H1 (cell line): ENCODE results near the gene MXD4. TPM values are rescaled to one million over a fixed set of nuclear protein-coding genes. Genes with fewer than 3 reads are reported as not detected.

Experiments used
- CTCF ChIA-PET: fragments of 300-600 bp; sonication (Branson Sonifier 250); formaldehyde crosslinking; loops from one replicate; lab custom pipeline; 2021; ENCODE audit not compliant: partially characterized antibody; lab: Charles Lee
- POLR2A ChIA-PET: fragments of 300-600 bp; sonication (Branson Sonifier 250); formaldehyde crosslinking; loops from one replicate; lab custom pipeline; 2021; ENCODE audit warnings: inconsistent platforms; ENCODE audit not compliant: partially characterized antibody; lab: Charles Lee
- DNase-seq, 2 experiments: peaks; one replicate each; pipeline versions ENCODE4 v3.0.0 to v3.0.0-alpha.2; 2010 to 2022; ENCODE audit warnings: low spot score in 2 of 2, low read depth in 1 of 2, mixed read lengths in 1 of 2
- FAIRE-seq: peaks from 2 replicates; lab custom pipeline; 2011; peaks lifted over from hg19 to GRCh38; lab: Jason Lieb, UNC
- H2AFZ ChIP-seq: 2 replicates; pipeline ENCODE4 v1.8.1; 2012; ENCODE audit warnings: low read length, inconsistent platforms
- H2AK5ac ChIP-seq: 2 replicates; pipeline ENCODE4 v1.6.1; 2013; ENCODE audit warnings: low read depth, low read length
- H2BK120ac ChIP-seq: replicated peaks from 2 replicates; pipeline ENCODE3; 2013; ENCODE audit warnings: low read depth, low read length, inconsistent platforms
- H2BK12ac ChIP-seq: 2 replicates; pipeline ENCODE4 v1.6.1; 2013; ENCODE audit warnings: low read depth, low read length
- H2BK15ac ChIP-seq: 2 replicates; pipeline ENCODE4 v1.6.1; 2013; ENCODE audit warnings: low read length
- H2BK20ac ChIP-seq: 2 replicates; pipeline ENCODE4 v1.6.1; 2013; ENCODE audit warnings: low read length
- H2BK5ac ChIP-seq: 2 replicates; pipeline ENCODE4 v1.6.1; 2013; ENCODE audit warnings: low read depth, low read length
- H3K14ac ChIP-seq: 2 replicates; pipeline ENCODE4 v1.6.1; 2013; ENCODE audit warnings: inconsistent platforms; ENCODE audit not compliant: insufficient read length
- H3K18ac ChIP-seq: 2 replicates; pipeline ENCODE4 v1.6.1; 2013; ENCODE audit warnings: low read length; ENCODE audit errors: extremely low read depth
- H3K23ac ChIP-seq: 2 replicates; pipeline ENCODE4 v1.6.1; 2013; ENCODE audit warnings: inconsistent platforms; ENCODE audit not compliant: insufficient read length
- H3K23me2 ChIP-seq: 2 replicates; pipeline ENCODE4 v1.6.1; 2013; ENCODE audit warnings: low read depth, low read length
- H3K27ac ChIP-seq: 2 replicates; pipeline ENCODE4 v1.6.1; 2011; ENCODE audit warnings: low read depth, low read length, inconsistent platforms
- H3K27me3 ChIP-seq, 4 experiments: replicated peaks in 1 of 4; 1 replicate in 1 of 4; 2 replicates in 3 of 4; pipeline versions ENCODE4 v1.6.1 to v1.8.1; 2011 to 2013; ENCODE audit warnings: low read length in 3 of 4, mild to moderate bottlenecking in 3 of 4, inconsistent platforms in 2 of 4, mixed read lengths in 2 of 4, moderate library complexity in 1 of 4; ENCODE audit not compliant: control insufficient read depth in 3 of 4, insufficient read depth in 3 of 4; ENCODE audit errors: extremely low read depth in 1 of 4
- H3K36me3 ChIP-seq, 4 experiments: 2 replicates each; pipeline versions ENCODE4 v1.6.1 to v1.8.1; 2011 to 2013; ENCODE audit warnings: mild to moderate bottlenecking in 4 of 4, low read length in 3 of 4, moderate library complexity in 2 of 4, control low read depth in 1 of 4, inconsistent platforms in 1 of 4; ENCODE audit not compliant: insufficient read depth in 4 of 4, control insufficient read depth in 2 of 4
- H3K4ac ChIP-seq: replicated peaks from 2 replicates; pipeline ENCODE3; 2013; ENCODE audit warnings: low read length, low read depth, mixed read lengths, inconsistent platforms; ENCODE audit not compliant: insufficient read length
- H3K4me1 ChIP-seq, 4 experiments: replicated peaks in 1 of 4; 1 replicate in 1 of 4; 2 replicates in 3 of 4; pipeline versions ENCODE4 v1.6.1 to v1.8.1; 2011 to 2013; ENCODE audit warnings: low read length in 3 of 4, inconsistent platforms in 2 of 4, mixed read lengths in 1 of 4; ENCODE audit not compliant: insufficient read depth in 4 of 4, control insufficient read depth in 3 of 4
- H3K4me2 ChIP-seq, 2 experiments: 2 replicates each; pipeline versions ENCODE4 v1.6.1 to v1.8.1; 2011 to 2013; ENCODE audit warnings: low read depth in 2 of 2, low read length in 2 of 2, control low read depth in 1 of 2, inconsistent platforms in 1 of 2, mild to moderate bottlenecking in 1 of 2; ENCODE audit not compliant: insufficient read depth in 1 of 2
- H3K4me3 ChIP-seq, 4 experiments: fragments of 200-600, 300-600 bp in 1 of 4; sonication (generic), shearing (Covaris generic), sonication (Bioruptor Twin) in 1 of 4; 2 replicates each; pipeline versions ENCODE4 v1.5.1 to v1.8.1; 2011 to 2016; ENCODE audit warnings: low read length in 4 of 4, low read depth in 3 of 4, control low read depth in 2 of 4, inconsistent platforms in 2 of 4, mild to moderate bottlenecking in 2 of 4, mixed read lengths in 1 of 4, moderate library complexity in 1 of 4; ENCODE audit not compliant: insufficient read depth in 2 of 4; ENCODE audit errors: extremely low read depth in 1 of 4
- H3K56ac ChIP-seq: replicated peaks from 2 replicates; pipeline ENCODE3; 2013; ENCODE audit warnings: low read depth, mild to moderate bottlenecking, mixed read lengths, low read length, inconsistent platforms; ENCODE audit not compliant: insufficient read length
- H3K79me1 ChIP-seq: 2 replicates; pipeline ENCODE4 v1.6.1; 2013; ENCODE audit warnings: low read depth, low read length, control low read depth
- H3K79me2 ChIP-seq, 2 experiments: 2 replicates each; pipeline versions ENCODE4 v1.6.1 to v1.8.1; 2012 to 2013; ENCODE audit warnings: low read length in 2 of 2, mild to moderate bottlenecking in 2 of 2, inconsistent platforms in 1 of 2; ENCODE audit not compliant: insufficient read depth in 2 of 2, control insufficient read depth in 1 of 2
- H3K9ac ChIP-seq, 4 experiments: replicated peaks in 1 of 4; 1 replicate in 1 of 4; 2 replicates in 3 of 4; pipeline versions ENCODE4 v1.6.1 to v1.8.1; 2011 to 2013; ENCODE audit warnings: low read depth in 3 of 4, low read length in 3 of 4, control low read depth in 2 of 4, mild to moderate bottlenecking in 2 of 4, moderate library complexity in 2 of 4, inconsistent platforms in 1 of 4; ENCODE audit errors: extremely low read depth in 1 of 4
- H3K9me3 ChIP-seq, 2 experiments: 2 replicates each; pipeline versions ENCODE4 v1.6.1 to v1.8.1; 2012 to 2013; ENCODE audit warnings: mild to moderate bottlenecking in 2 of 2, moderate library complexity in 2 of 2, control low read depth in 1 of 2, inconsistent platforms in 1 of 2, low read depth in 1 of 2, low read length in 1 of 2, mixed read lengths in 1 of 2; ENCODE audit not compliant: insufficient read depth in 2 of 2
- H4K20me1 ChIP-seq, 2 experiments: replicated peaks in 1 of 2; 2 replicates each; pipeline versions ENCODE3 to v1.8.1; 2011 to 2013; ENCODE audit warnings: inconsistent platforms in 2 of 2, low read length in 2 of 2, mild to moderate bottlenecking in 1 of 2; ENCODE audit not compliant: insufficient read depth in 2 of 2, control insufficient read depth in 1 of 2
- H4K5ac ChIP-seq: 2 replicates; pipeline ENCODE4 v1.6.1; 2013; ENCODE audit warnings: low read length, low read depth, mixed read lengths, inconsistent platforms; ENCODE audit not compliant: insufficient read length
- H4K8ac ChIP-seq: 2 replicates; pipeline ENCODE4 v1.8.0; 2013; ENCODE audit warnings: mild to moderate bottlenecking, moderate library complexity, low read length, inconsistent platforms; ENCODE audit not compliant: insufficient read depth; ENCODE audit errors: extremely low read depth
- H4K91ac ChIP-seq: replicated peaks from 2 replicates; pipeline ENCODE3; 2013; ENCODE audit warnings: low read length, mixed read lengths, inconsistent platforms; ENCODE audit not compliant: insufficient read length
- ASH2L ChIP-seq: fragments of 200-600, 300-600 bp; sonication (generic); IDR thresholded peaks from one replicate; pipeline ENCODE4 v1.7.1; 2017; ENCODE audit warnings: low read length
- CBX5 ChIP-seq: fragments of 300-800, 300-1000 bp; sonication (generic); IDR thresholded peaks from 2 replicates; pipeline ENCODE4 v1.7.1; 2016; ENCODE audit warnings: antibody characterized with exemption, low read length, low read depth
- EP300 ChIP-seq, 2 experiments: IDR thresholded peaks; 1 replicate in 1 of 2; 2 replicates in 1 of 2; pipeline ENCODE4 v1.6.1; 2011 to 2012; ENCODE audit warnings: low read depth in 2 of 2, low read length in 2 of 2, mild to moderate bottlenecking in 2 of 2, borderline replicate concordance in 1 of 2, inconsistent platforms in 1 of 2, moderate library complexity in 1 of 2
- JUND ChIP-seq: IDR thresholded peaks from 2 replicates; pipeline ENCODE4 v1.6.1; 2011; ENCODE audit warnings: mild to moderate bottlenecking, improper control_type of control experiment, low read length
- KDM1A ChIP-seq: fragments of 200-600, 300-600 bp; sonication (generic); IDR thresholded peaks from 2 replicates; pipeline ENCODE4 v1.7.1; 2016; ENCODE audit warnings: mild to moderate bottlenecking, low read length, borderline replicate concordance
- PHF8 ChIP-seq: fragments of 200-600 bp; sonication (generic); conservative IDR thresholded peaks from 2 replicates; pipeline ENCODE4 v1.7.1; 2012; ENCODE audit warnings: low read depth, mild to moderate bottlenecking, inconsistent platforms, low read length, moderate library complexity
- RXRA ChIP-seq: IDR thresholded peaks from 2 replicates; pipeline ENCODE4 v1.6.1; 2011; ENCODE audit warnings: low read depth, mild to moderate bottlenecking, low read length, moderate library complexity; ENCODE audit not compliant: insufficient read depth
- SP1 ChIP-seq: IDR thresholded peaks from 2 replicates; pipeline ENCODE4 v1.6.1; 2011; ENCODE audit warnings: low read depth, low read length
- TAF1 ChIP-seq: IDR thresholded peaks from 2 replicates; pipeline ENCODE4 v1.6.1; 2011; ENCODE audit warnings: mild to moderate bottlenecking, low read depth, low read length
- YY1 ChIP-seq: IDR thresholded peaks from 2 replicates; pipeline ENCODE4 v1.6.1; 2011; ENCODE audit warnings: low read depth, mild to moderate bottlenecking, low read length
- WGBS, 2 experiments: shearing (Covaris generic) in 1 of 2; methylation state at CpG; one replicate each; pipeline versions ENCODE4 v1.1.6 to v1.1.7; 2013 to 2015; ENCODE audit warnings: low lambda C conversion rate in 2 of 2, mixed read lengths in 2 of 2, inconsistent platforms in 1 of 2, low coverage in 1 of 2, missing lambda C conversion rate in 1 of 2; ENCODE audit not compliant: insufficient replicate concordance in 2 of 2, insufficient coverage in 1 of 2, insufficient read length in 1 of 2; ENCODE audit errors: extremely low coverage in 1 of 2, missing lambda C conversion rate in 1 of 2; 5-methylcytosine and 5-hydroxymethylcytosine counted together
- polyA plus RNA-seq, 7 experiments: library from polyadenylated mRNA; depleted of rRNA in 3 of 7; stranded (reverse) in 5 of 7; unstranded in 2 of 7; fragments of >200 nt in 5 of 7; fragments of 200-250 nt in 2 of 7; gene quantifications; 1 replicate in 5 of 7; 2 replicates in 1 of 7; 4 replicates in 1 of 7; pipeline versions ENCODE4 v1.2.1 to v1.2.3, GENCODE V29; 2011 to 2013; ENCODE audit warnings: missing spikeins in 2 of 7, mixed read lengths in 2 of 7
- total RNA-seq: library from RNA; stranded (reverse); fragmentation: NEBNext Ultra II Directional; extraction: Animal tissue kit (Norgen Biotek cat#: 25700); gene quantifications from 2 replicates; pipeline ENCODE4 v1.2.1, GENCODE V29; 2021

Gene MXD4
- total and polyA plus RNA-seq, 2 of the 8 experiments (the other 6 are each of a cell fraction or from before 2014, with no cell fraction given), result 18.0 to 20.8 TPM

DNA sequence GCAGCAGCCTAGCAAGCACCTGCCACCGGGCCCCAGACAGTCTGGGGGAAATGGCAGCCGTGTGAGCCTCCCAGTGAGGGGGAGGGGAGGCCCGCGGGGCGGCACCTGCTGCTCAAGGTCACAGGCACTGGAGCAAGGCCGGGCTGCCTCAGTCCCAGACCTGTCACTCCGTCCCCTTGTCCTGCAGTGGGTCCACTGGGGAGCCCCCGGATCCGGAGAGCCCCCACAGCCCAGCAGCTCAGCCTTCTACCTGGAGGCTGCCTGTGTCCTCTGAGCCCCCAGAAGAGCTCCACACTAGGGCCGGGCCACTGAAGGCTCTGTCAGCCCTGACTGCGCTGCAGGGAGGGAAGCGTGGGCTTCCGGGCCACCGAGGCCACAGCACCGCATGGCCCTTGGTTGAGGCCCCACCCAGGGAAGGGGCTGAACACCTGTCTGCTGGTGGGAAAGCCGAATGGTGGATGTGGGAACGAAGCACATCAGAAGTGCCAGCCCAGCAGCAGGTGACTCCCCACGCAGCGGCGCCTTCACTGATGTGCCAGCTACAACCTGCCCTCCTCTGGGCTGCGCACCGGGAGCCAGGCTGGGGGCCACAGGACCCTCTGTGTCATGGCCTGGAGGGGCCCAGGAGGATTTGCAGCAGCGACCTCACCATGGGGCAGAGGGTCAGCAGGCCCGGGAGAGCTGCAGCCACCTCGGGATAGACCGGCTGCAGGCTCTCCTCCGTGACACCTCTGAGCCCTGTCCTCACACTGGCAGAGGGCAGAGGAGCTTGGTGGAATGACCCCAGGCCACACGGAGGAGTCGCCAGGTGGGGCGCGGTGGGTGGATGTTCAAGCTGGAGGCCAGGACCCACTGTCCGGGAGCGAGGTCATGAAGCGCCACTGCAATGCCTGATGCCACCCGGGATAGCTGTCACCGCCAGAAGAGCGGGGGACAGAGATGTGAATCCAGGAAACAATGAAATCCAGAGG lies 35.0 kb upstream of the MXD4 start:
- DNase-seq, result peak in 1 of 2 experiments; percentile 44
- Histone ChIP-seq H3K14ac (no peak overlapping the region), H4K91ac (no peak overlapping the region), H3K27ac (no peak overlapping the region), H3K36me3 (no peaks in the 10 kb centered on the region), H3K4me3 (no peak overlapping the region), H3K4ac (no peak overlapping the region), H2BK15ac (no peak overlapping the region), H4K20me1 (no peaks in the 10 kb centered on the region), H3K4me1 (no peaks in the 10 kb centered on the region; a peak in 1 of 7 replicates), H3K27me3 (no peaks in the 10 kb centered on the region), H2BK120ac (no peak overlapping the region), H2AK5ac (no peak overlapping the region), H3K4me2 (no peak overlapping the region; a peak in 1 of 4 replicates), H2AFZ (no peak overlapping the region), H3K9me3 (no peaks in the 10 kb centered on the region), H3K9ac (no peak overlapping the region), H4K8ac (no peak overlapping the region), H3K56ac (no peak overlapping the region), H3K18ac (no peak overlapping the region; the same call in 1 of the 2 replicates), H2BK20ac (no peak overlapping the region), H3K23me2 (no peaks in the 10 kb centered on the region), H2BK12ac (no peak overlapping the region; the same call in 1 of the 2 replicates), H3K79me2 (no peaks in the 10 kb centered on the region), H3K79me1 (no peaks in the 10 kb centered on the region; the same call in 1 of the 2 replicates), H4K5ac (no peak overlapping the region), H2BK5ac (0 out of 2 replicates have a peak overlapping the region, but pooled peaks have one; percentile 72), H3K23ac (no peak overlapping the region)
- CTCF ChIA-PET, result interaction anchor here (1.0 to 2.2 kb wide), 5 partner anchors 8 to 76 kb away, joined by 3 to 8 read pairs (median 4); no protein-coding TSS in a partner anchor
- TF ChIP-seq KDM1A, result no peak
- no peak for TF ChIP-seq RXRA
- no peak for TF ChIP-seq EP300 (IDR thresholded peaks at IDR 0.05; ENCODE audit: borderline replicate concordance in 1 of 2, low read depth in 2 of 2, low read length in 2 of 2)
- no peak for TF ChIP-seq JUND
- TF ChIP-seq CBX5, result no peak
- no peak for TF ChIP-seq TAF1
- no peak for TF ChIP-seq SP1
- no peak for TF ChIP-seq PHF8
- no peak for TF ChIP-seq YY1
- TF ChIP-seq ASH2L, result no peak
- no peak for FAIRE-seq
- POLR2A ChIA-PET, result no interaction called here
- 90% methylated on average over 25 of the region's 37 CpGs; no CpG with 5 or more reads in 1 of the 2 experiments for WGBS, 2 experiments
